NCI-H774 (cell line): ENCODE results near the gene IQCE.
"Not testable (repeated sequence)": the region's sequence is repeated elsewhere in the genome, so short reads cannot be mapped to it uniquely, and the experiment has no call there.

Source experiments
- DNase-seq: peaks from one replicate; lab custom pipeline; 2025; lab: John Stamatoyannopoulos, UW

Gene IQCE

GRCh38 chr7:2554661-2555111, 4.1 kb upstream of the IQCE start:
- DNase-seq: no peak

GRCh38 chr7:2555121-2556052, 3.4 kb upstream of the IQCE start, which contains the start of gene BRAT1:
TSS of gene BRAT1 (minus strand) at chr7:2555524. CDS start at chr7:2554431, 1,093 bp downstream.
- peak; percentile 91 for DNase-seq

- DNase-seq: peak; percentile 17
These were observed 638 bp downstream of the IQCE start for GRCh38 chr7:2559283-2559950.

- not testable (repeated sequence) for DNase-seq
These were observed 5.2 kb downstream of the IQCE start for GRCh38 chr7:2563955-2564354.

GRCh38 chr7:2564970-2565540, 6.3 kb downstream of the IQCE start:
- no peak for DNase-seq

- no peak for DNase-seq
These were observed 7.6 kb downstream of the IQCE start for GRCh38 chr7:2566348-2566889.

GRCh38 chr7:2566890-2567678, 8.3 kb downstream of the IQCE start:
- DNase-seq: no peak

GRCh38 chr7:2567679-2568278, 9.0 kb downstream of the IQCE start:
- DNase-seq: no peak

GRCh38 chr7:2568521-2569223, 9.9 kb downstream of the IQCE start:
- no peak for DNase-seq

GRCh38 chr7:2569421-2569820, 10.6 kb downstream of the IQCE start:
- no peak for DNase-seq

GRCh38 chr7:2570021-2570420, 11.2 kb downstream of the IQCE start:
- DNase-seq: no peak

GRCh38 chr7:2571409-2571808, 12.6 kb downstream of the IQCE start:
- DNase-seq: no peak

- no peak for DNase-seq
These were observed 13.5 kb downstream of the IQCE start for GRCh38 chr7:2572101-2572842.

GRCh38 chr7:2573761-2574160, 15.0 kb downstream of the IQCE start:
- no peak for DNase-seq

GRCh38 chr7:2575046-2575732, 16.4 kb downstream of the IQCE start:
- DNase-seq: no peak

- no peak for DNase-seq
These were observed 17.1 kb downstream of the IQCE start for GRCh38 chr7:2575733-2576340.

- no peak for DNase-seq
These were observed 18.1 kb downstream of the IQCE start for GRCh38 chr7:2576742-2577491.
